ENCODE data around the gene SLC6A20.

Gene SLC6A20

GRCh38 chr3:45802146-45802545 lies 5.8 kb upstream of the SLC6A20 start:
- DNase-seq (ENCODE audit: low read depth), result no peak

DNA sequence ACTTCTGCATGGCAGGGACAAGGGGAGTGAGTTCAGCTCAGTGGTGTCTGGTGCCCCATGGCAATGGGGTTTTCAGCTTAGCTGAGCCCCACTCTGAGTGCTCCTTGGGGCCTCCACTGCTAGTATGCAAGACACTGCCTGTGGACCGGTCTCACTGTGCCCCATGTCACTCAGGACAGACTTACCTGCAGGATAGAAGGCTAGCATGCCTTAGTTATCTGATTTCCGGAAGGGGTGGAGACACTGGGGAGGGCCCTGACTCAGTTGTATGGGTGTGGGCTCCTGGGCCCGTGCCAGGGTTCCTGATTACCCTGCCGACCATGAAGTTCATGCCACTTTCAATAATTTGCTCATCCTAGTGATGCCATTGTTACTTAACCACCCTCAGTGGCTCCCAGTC lies 4.3 kb upstream of the SLC6A20 start:
- no peak for DNase-seq (ENCODE audit: low read depth)

DNA sequence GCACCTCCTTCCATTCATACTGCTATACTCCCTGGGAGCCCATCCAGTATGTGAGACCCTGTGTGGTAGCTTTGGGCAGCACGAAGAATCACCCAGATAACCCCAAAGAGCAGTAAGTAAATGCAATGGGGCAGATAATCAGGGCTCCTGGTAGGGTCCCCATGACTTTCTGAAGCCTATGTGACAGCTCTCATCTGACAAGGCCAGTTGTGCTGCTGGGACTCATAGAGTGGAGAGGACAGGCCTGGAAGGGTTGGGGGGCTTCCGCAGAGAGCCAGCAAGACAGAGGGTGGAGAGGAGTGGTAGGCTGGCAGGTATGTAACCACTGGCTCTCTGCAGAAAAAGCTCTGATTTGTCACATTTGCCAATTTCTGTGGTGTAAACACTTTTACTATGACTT lies 3.2 kb upstream of the SLC6A20 start:
- DNase-seq (ENCODE audit: low read depth), result no peak

- no peak for DNase-seq (ENCODE audit: low read depth)
These were observed 1.7 kb upstream of the SLC6A20 start for GRCh38 chr3:45798034-45798433.

DNA sequence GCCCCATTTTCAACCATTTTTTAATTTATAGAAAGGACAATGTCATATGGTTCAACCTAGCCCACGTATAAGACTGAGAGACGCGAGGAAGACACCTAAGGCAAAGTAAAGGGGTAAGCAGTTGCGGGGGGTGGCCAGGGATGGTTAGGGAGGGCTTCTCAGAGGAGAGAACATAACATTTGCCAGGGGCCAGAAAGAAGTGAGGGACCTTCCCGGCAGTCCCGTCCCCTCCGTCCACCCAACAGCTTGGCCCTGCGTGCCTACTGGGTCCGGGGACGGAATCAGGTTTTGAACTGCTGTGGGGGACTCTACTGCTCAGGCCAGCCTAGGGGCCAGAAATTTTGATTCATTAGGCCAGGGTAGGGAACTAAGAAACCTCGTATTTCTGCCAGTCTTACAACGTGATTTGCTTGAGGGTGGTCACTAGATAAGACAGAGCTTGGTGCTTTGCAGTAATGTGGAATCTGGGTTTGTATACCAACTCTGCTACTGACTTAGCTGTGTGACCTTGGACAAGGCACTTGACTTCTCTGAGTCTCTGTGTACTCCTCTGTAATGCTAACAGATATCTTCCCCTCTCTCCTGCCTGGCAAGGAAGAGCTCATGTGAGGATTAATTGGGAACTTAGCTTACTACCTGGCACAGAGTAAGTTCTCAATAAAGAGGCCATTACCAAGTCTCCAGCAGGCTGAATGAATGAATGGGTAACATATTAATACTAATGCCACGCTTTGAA lies 734 bp upstream of the SLC6A20 start:
- DNase-seq (ENCODE audit: low read depth), result no peak

DNA sequence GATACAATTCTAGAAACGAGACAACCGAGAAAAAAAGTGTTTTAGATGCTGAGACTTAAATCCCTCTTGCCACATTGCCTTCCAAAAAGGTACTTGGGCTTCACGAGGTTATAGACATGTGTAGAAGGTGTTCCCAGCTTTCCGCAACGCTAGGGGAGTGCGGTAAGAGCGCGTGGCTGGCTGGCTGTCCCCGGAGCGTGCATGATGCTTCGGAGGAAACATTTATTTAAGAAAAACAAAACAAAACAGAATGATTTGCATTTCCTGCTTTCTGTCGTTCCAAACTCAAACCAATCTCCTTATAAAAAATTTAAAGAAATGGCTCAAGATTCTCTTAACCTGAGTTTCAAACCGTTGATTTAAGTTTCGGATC lies 841 bp downstream of the SLC6A20 start:
- DNase-seq (ENCODE audit: low read depth), result no peak

GRCh38 chr3:45794660-45795059 lies 1.7 kb downstream of the SLC6A20 start:
- DNase-seq (ENCODE audit: low read depth), result no peak

DNA sequence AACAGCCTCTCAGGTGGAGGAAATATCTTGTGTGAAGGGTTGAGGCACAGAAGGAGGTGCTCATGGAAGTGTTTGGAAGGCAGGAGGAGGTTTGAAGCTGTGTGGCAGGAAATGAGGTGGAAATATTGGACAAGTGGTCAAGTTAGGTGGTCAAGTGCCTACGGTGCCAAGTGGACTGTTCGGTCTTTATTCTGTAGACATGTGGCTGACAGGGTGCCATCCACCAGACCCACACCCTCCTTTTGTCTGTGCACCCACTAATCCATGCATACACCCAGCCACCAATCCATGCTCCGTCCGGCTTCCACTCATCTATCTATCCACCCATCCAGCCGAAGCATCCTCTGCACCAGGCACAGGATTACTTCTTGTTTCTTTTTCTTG lies 2.2 kb downstream of the SLC6A20 start:
- no peak for DNase-seq (ENCODE audit: low read depth)

DNA sequence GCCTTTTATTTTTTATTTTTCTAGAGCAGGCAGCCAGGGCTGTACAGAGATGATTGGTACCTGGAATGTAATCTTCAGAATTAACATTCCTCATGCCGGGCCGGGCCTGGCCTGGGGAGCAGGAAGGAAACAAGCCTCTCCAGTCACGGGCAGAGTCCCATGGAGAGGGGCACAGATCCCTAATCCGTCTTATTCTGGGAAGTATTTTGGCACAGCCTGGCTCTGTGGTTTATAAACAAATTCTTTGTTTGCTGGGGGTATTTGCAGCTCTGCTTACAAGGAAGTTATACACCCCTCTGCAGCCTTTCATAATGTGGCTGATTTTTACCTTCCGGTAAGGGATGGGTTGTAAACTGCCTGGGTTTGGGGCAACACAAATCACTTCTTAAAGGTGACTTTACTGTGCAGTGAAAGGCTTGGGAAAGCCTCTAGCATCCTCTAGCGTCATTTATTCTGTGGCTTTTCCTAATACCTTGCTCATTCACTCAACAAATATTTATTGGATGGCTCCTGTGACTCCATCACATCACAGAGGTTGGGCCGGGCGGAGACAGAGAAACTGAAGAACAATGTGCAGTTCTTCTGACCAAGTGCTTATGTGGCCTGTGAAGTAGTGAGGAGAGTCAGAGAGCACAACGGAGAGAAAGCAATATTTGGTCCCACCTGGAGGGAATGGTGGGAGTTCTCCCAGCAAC lies 2.7 kb downstream of the SLC6A20 start:
- DNase-seq (ENCODE audit: low read depth), result no peak

GRCh38 chr3:45792516-45793172 lies 3.7 kb downstream of the SLC6A20 start:
- no peak for DNase-seq (ENCODE audit: low read depth)

DNA sequence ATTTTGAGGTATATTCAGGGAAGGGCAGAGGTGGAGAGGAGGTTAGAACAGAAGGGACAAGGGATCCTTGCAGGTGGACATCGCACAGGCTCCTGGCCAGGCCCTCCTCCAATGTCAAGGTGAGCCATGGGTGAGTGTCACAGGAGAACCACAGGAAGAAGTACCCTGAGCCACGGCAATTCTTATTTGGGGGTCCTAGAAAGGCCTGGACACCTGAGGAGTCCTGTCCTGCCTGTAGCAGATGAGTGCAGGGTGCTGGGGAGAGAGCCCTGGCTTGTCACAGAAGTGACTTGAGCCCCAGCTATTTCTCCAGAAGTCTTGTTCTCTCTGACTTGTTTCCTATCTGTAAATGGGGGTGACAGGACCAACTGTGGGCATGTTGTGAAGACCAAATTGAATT lies 4.3 kb downstream of the SLC6A20 start:
- no peak for DNase-seq (ENCODE audit: low read depth)

GRCh38 chr3:45790596-45790995 lies 5.7 kb downstream of the SLC6A20 start:
- no peak for DNase-seq (ENCODE audit: low read depth)

DNA sequence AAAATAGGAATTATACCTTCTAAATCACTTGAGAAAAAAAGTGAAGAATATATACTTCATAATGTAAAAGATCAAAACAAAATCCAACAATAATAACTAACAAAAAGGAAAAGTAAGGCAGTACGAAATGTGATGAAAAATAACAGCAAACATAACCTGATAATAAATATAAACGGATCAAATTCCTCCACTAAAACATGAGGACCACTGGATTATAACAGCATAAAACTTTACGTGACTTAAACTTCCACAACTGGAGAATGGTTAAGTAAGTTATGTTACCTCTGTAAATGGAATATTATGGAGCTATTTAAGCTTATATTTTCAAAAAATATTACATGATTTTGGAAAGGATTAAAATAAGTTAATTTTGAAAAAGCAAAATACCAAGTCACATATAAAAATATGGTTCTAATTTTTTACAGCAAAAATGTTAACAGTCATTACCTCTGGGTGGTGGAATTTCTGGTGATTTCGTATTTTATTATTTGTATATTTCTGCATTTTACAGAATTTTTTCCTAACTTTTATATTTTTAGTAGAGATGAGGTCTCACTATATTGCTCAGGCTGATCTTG lies 7.0 kb downstream of the SLC6A20 start:
- no peak for DNase-seq (ENCODE audit: low read depth)

DNA sequence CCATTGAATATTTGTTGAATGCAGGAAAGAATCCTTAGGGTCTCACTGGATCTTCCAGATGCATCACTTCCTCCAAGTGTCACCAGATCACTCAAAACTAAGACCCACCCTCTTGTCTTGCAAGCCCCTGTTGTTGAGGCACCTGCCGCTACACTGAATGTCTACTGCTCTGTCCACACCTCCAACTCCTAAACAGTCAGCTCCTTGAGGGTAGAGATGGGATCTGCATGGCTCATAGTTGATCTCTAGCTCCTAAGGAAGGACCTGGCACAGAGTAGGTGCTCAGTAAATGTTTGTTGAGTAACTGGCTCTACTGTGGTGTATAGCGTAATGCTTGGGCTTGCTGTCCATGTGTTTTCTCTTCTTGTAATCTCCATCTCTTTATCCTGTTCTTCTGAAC lies 8.8 kb downstream of the SLC6A20 start:
- DNase-seq (ENCODE audit: low read depth), result no peak

- no peak for DNase-seq (ENCODE audit: low read depth)
These were observed 9.4 kb downstream of the SLC6A20 start for GRCh38 chr3:45786801-45787495.

- DNase-seq (ENCODE audit: low read depth), result no peak
These were observed 10.7 kb downstream of the SLC6A20 start for GRCh38 chr3:45785605-45786150.

- no peak for DNase-seq (ENCODE audit: low read depth)
These were observed 12.7 kb downstream of the SLC6A20 start for GRCh38 chr3:45783667-45784066.

- DNase-seq (ENCODE audit: low read depth), result no peak
These were observed 14.0 kb downstream of the SLC6A20 start for GRCh38 chr3:45782381-45782780.

DNA sequence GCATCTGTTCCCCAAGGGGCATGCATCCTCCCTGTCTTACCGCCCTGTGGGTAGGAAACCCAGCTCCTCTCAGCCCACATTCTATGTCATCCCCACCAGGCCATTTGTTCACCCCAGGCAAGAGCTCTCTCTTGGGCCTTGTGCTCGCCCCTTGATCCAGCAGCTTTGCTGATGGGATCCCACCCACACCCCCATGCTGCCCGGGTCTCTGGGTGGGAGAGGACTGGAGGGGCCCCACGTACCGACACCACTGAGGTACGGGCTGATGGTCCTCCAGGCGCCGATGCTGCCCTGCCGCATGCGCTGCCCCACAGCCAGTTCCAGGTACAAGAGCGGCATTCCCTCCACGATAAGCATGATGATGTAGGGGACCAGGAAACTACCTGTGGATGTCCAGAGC lies 14.5 kb downstream of the SLC6A20 start:
- no peak for DNase-seq (ENCODE audit: low read depth)

DNA sequence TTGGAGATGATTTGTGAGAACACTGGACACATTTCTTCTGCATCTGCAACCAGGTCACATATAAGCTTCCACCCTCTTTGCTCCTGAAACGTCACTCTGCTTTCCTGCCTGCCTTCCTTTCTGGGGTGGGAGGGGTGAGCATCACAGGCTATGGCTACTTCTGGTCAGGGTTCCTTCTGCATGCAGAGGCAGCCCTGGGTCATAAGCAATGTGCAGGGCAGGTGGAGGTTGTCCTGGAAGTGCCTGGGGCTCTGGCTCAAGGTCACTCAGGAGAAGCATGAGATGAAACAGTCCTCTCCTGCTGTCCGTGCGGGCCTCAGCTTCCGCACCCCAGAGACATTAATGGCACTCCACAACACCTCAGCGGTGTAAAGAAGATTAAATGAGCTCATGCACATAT lies 15.1 kb downstream of the SLC6A20 start:
- no peak for DNase-seq (ENCODE audit: low read depth)

DNA sequence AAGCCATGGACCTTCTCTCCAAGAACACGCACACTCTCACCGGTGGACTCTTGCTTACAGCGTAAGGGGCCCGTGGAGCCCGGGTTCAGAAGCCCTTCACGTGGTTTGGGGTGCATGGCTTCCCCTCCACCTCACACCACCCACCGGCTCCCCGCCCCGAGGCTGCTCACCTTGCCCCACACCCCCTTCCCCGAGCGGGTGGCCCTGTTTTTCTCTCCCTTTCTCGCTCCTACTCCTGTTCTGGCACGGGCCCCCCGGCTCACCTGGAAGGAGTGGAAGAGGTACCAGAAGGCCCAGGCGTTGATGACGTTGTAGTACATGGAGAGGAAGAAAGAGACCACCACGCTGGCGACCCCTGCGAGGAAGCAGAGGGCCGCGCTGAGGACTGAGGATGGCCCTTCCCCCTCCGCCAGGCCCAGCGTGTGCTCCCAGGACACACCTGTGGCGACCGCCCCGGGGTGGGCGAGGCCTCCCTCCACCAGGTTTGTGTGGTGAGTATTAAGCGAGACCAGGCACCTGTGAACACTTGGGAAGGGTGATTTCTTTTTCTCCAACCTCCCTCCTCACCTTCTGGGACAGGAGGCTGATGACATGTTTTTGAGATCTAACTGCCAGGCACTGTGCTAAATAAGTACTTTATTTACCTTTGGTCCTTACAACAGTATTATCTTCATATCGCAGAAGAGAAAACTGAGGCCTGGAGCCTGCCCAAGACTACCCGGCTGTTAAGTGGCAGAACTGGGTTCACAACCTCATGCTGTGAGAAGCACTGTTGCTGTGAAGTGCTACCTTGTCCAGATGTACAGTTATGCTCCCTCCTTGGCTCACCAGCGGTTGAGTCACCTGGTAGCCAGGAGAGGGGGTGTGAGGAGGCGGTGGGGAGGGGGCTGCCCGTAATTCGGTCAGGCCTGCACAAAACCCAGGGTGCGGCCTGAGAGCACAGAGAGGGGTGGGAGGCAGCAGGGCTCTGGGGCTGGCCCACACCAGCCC lies 16.3 kb downstream of the SLC6A20 start:
- DNase-seq (ENCODE audit: low read depth), result no peak

Data from stimulated activated CD8-positive, alpha-beta memory T cell treated with anti-CD3 and anti-CD28 coated beads, Interleukin-4, amount 100 ng/mL, for 24 hours (primary cell).